GM19397 (cell line): ENCODE measurements around the gene CARTPT.

Experiments
- ATAC-seq: cut with Tn5 transposase; IDR thresholded peaks from one replicate; pipeline ENCODE4 v1.9.1; 2021; ENCODE audit warnings: mild to moderate bottlenecking, moderate library complexity; ENCODE audit not compliant: unreplicated experiment

CARTPT gene

DNA sequence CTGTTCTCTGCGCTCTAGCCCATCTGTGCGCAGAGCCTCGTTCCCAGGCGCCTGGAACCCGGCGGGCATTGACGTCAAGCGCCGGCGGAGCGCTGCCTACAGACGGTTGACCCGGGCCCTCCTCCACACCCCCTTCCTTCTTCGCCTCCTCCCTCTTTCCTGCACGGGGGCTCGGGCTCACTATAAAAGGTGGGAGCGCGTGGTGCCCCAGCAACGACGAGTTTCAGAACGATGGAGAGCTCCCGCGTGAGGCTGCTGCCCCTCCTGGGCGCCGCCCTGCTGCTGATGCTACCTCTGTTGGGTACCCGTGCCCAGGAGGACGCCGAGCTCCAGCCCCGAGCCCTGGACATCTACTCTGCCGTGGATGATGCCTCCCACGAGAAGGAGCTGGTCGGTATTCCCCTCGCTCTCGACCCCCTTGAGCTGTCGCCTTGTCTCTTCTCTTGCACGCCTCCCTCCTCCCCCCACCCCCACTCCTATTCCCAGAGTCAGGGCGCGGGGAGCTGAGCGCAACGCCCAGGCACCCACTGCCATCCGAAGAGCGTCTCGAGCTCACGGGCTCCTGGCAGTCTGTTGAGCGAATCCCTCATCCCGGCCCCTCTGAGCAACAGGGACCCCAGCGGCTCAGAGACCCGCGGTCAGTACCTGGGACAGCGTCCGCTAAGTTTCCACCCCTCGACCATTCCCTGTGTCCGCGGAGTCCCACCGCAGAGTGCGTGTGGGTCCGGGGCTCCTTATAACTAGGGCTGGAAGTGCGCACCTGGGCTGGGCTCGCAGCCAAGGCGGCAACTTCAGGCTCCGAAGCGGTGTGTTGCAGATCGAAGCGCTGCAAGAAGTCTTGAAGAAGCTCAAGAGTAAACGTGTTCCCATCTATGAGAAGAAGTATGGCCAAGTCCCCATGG is at the start of gene CARTPT:
TSS of gene CARTPT (plus strand) at position 213 of the 902 bp plus-strand sequence. CDS start at position 232, 19 bp downstream.
- no peak for ATAC-seq

DNA sequence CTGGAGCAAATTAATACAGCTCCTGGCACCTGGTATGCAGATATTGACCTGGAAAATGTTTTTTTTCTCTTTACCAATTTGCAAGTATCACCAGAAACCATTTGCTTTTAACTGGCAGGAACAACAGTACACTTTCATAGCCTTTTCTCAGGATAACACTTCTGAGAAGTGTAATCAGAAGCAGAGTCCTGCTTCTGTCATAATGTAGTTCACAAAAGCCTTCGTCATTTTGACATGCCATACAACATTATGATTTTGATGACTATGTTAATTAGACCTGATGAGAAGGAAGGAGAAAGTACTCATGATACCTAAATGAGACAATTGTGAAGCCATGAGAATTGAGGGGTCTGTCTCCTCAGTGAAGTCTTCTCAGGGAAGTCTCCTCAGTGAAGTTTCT is 41.1 kb upstream of the CARTPT start:
- no peak for ATAC-seq

DNA sequence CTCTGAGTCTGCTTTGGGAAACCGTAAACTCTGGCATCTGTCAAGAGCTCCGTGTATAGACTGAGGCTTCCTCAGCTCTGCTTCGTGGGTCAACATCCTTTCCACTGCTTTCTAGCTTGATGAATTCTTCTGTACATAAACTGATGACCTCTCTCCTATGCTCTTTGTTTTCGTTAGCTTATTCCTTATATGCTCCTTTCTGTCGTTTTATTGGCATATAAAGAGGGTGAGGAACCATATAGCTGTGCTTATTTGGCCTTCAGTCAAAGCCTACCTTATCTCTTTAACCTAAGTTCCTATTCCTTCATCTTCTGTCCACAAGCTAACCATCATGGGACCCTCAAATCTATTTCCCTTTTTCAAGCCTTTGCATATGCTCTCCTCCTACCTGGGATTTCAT is 39.4 kb upstream of the CARTPT start:
- ATAC-seq, result no peak

DNA sequence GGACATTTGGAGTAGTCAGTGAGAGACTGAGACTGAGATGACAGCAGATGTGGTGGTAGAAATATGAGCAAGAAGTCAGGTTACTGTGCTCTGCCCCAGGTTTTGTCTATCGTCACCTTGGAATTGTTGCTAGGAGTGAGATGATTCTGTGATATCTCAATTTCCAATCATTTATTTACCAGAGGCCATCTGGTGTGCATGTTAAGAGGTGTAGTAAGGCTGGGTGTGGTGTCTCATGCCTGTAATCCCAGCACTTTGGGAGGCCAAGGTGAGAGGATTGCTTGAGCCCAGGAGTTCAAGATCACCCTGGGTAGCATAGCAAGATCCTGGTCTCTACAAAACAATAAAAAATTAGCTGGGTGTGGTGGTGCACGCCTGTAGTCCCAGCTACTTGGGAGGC is 38.6 kb upstream of the CARTPT start:
- no peak for ATAC-seq

DNA sequence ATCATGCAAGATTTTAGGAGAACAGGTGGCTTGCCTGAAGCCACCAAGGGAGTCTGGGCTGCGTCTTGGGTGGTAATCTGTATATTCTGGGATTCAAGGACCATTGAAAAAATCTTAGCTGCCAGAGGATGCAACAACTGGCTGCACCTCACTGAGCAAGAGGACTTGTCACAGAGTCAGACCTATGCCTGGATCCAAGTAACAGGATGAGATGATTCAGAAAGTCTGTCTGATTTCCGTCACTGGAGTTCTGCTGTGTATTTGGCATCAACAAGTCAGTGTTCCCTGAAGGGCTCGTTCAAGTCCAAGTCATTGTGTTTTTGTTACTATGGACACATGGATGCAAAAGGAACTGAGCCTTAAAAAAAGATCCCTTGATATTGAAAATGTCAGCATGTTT is 37.8 kb upstream of the CARTPT start:
- no peak for ATAC-seq

DNA sequence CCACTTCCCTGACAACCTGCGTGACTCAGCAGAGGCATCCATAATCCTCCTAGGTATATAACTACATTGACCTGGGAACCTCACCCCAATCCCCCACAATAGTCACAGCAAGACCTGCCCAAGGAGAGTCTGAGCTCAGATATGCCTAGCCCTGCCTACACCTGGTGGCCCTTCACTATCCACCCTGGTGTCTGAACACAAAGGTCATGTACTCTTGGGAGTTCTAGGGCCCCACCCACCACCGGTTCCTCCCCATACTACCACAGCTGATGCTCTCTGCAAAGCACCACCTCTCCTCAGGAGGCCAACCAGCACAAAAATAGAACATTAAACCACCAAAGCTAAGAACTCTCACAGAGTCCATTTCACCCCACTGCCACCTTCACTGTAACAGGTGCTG is 34.8 kb upstream of the CARTPT start:
- no peak for ATAC-seq

DNA sequence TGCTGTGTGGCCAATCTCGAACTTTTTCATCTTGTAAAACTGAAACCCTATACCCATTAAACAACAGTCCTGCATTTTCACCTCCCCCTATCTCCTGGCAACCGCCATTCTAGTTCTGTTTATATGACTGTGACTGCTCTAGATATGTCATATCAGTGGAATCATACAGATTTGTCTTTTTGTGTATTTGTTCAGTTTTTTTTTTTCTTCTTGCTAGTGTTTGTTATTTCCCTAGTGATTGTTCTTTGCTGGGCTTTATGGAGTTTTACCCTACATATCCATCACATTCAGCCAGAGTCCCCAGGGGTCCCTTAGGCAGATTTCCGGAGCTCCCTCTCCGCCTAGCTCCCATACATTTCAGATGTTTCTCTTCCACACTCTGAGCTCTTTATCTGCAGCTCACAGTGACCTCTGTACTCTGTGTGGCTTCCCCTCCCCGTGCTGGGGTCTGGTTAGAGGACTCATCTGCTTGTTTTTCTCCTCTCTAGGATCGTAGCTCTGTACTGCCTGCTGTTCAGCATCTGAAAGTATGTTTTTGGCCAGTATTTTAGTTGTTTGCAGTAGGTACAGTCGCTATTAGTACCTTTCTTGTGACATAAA is 25.1 kb upstream of the CARTPT start:
- no peak for ATAC-seq

DNA sequence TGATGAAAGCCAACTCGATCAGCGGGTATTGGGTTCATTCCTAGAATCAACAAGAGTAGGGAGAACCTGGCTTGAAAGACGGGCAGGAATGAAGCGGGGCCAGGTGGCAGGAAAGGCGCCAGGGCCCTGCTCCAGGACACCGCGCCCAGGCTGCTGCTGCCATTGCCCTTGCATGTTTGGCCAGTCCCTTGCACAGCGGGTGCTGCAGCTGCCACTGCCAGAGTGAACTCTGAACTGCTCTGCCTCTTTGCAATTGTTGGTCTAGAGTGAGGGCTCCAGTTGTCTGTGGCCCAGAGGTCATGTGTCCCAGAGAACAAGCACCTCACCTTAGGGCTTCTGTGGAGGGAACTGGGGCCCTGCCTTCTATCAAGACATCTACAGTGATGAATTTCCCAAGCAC is 24.0 kb upstream of the CARTPT start:
- no peak for ATAC-seq

DNA sequence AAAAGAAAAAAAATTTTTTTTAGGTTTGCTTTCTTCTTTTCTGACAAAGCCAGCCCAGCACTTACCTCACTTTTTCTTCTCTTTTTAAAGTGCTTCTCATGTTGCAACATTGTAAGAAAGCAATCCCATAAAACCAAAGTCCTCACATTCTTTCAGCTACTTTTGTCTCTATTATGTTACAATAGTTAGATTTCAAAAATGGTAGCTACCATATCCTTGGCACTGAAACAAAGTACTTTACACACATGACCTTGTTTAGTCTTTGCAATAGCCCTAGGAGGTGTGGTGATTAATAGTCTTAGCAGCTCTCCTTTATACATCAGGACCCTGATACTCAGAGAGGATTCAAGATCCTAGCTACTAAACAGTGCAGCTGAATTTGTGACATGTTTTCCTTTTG is 23.5 kb upstream of the CARTPT start:
- ATAC-seq, result no peak

DNA sequence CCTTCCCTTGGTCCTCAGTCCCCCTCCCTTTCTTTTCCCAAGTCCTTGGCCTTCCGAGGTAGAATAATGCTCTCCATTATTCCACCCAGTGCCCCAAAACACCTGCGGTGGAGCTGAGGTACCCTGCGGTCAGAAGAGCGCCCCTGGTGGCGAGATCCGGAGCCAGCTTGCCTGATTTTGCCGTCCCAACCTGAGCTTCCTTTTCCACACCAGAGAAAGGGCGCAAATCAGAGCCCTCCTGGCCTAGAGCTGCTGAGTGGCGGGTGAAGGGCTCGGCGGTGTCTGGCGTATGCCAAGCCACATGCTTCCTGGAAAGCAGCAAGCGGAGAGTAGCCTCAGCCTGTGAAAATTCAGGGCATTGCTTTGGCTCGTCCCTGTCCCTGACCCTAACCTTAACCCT is 21.1 kb upstream of the CARTPT start:
- no peak for ATAC-seq

DNA sequence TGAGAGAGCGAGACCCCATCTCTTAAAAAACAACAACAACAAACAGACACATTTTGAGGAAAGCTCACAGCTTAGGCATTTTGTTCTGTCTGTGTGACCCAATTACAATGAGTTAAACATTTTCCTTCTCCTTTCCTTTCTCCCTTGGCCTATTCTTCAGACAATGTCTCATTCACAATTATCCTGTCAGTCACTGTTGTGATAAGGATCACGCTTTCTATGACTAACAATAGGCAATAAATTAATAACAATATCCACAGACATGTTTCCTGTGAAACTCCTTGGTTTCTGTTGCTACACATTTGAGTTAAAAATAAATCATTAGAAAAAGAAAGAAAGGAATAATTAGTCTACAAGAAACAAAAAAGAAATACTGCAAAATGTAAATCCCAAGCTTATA is 19.8 kb upstream of the CARTPT start:
- no peak for ATAC-seq

DNA sequence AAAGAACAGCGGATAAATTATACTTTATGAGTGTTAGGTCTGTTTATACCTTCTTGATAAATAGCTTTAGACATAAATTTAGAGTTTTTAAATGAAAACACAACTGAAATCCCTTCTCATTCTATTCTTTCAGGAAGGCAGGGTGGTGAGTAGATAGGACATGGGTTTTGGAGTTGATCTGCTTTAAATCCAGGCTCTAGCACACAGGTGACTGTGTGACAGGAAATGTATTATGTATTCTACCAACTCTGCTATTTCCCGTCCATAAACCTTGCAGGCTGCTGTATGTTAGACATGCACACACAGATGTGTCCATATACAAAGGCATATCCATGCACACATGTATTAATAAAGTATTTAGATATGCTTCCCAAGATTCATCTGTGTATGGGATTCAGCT is 19.3 kb upstream of the CARTPT start:
- no peak for ATAC-seq

DNA sequence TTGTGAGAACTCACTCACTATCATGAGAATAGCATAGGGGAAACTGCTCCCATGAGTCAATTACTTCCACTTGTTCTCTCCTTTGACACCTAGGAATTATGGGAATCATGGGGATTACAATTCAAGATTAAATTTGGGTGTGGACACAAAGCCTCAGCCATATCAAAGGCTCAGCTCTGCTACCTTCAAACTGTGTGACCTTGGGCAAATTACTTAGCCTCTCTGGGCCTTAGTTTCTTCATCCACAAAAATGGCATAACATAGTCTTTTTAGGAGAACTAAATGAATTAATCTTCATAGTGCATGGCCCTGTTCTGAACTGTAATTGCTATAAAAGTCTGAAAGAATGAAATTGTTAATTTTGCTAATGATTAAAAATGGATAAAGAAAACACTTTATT is 18.3 kb upstream of the CARTPT start:
- no peak for ATAC-seq

DNA sequence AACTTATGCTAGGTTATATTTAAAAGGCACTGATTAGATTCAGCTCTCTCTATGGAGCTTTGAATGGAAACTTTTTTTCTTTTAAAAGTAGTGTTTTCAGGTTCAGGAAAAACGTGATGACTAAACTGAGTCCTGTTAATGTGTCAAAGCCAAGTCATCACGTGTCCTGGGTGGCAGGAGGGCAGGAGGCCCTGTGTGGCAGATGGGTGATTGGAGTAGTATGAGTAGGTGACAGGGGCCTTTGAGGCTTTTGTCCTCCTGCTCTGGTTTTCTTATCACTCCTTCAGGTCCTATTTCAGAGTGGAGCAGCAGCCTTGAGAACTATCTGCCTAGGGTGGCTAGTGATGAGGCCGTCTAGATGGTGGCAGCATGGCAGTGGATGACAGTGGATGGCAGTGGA is 17.7 kb upstream of the CARTPT start:
- ATAC-seq, result no peak

DNA sequence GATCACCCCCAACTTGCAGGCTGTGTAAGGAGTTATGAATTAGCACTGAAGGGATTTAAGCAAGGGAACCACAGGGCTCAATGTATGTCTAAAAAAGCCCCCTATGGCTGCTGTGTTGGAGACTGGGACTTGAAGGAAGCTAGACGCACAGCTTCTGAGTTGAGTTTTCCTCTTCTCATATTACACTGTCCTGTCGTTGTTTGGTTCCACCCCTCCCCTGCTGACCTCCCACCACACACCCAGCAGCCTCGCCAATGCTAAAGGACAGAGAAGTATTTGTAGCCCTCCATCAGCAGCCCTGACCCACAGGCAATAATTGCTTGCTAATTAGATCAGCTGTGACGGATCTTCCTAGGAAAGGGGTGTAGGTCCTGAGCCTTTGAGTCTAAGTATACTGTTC is 15.1 kb upstream of the CARTPT start:
- no peak for ATAC-seq

DNA sequence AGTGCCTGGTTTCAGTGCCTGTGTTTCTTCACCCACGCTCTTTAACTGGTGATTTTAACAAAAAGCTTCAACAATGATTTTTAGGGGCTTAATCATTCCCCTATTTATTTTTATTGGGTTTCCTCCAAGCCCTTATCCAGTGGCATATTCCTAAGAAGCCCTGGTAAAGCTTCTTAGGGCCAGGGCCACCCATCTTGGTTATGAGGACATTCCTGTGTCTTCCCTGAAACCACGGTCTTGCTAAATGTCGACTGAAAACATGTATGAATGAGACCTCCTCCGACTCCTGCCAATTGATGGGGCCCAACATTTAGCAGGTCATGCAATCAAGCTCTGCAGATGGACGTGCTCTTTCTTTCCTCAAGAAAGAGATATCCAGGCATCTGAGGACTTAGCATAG is 13.7 kb upstream of the CARTPT start:
- ATAC-seq, result no peak

DNA sequence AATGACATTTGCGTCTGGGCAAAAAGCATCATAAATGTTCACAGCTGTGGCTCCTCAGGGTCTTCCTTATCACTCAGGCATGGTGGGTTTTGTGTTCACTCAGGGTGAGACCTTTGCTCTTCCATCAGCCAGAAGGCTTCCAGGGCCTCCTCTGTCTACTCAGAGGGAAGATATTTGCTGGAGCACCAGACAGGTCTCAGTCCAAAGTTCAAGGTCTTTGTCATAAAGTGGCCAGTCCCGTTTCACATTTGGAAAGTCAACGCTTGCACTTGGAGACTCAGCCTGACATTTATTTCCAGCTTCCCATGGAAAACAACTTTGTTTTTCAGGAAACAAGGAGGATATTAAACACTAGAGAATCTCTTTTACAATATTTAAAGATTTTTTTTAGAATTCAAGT is 12.2 kb upstream of the CARTPT start:
- ATAC-seq, result no peak

DNA sequence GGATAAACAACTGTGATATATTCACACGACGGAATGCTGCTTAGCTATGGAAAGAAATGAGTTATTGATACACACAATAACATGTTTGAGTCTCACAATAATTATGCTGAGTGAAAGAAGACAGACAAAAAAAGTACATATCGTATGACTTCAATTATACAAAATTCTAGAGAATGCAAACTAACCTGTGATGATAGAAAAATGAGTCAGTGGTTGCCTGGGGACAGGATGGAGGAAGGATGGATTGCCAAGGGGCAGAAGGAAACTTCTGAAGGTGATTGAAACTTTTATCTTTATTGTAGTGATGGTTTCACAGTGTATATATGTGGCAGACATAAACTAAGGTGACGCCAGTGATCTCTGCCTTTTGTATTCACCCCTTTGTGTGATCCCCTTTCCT is 7.5 kb upstream of the CARTPT start:
- ATAC-seq, result no peak

DNA sequence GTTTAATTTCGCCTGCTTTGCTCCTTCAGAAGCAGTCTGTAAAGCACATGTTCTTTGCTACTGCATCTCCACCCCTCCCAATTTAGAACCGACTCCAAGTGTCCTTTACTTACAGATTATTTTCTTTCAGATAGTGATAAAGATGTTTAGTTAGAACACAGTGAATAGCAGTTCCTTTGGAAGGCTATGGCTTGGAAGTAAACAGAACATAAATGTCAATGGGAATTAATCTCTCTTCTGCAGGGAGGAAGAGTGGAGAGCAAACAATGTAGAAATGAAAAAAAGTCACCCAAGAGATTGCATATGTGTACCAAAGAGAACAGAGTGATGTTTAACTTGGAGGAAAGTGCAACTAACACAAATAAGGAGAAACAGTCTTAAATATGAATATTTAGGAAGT is 4.2 kb upstream of the CARTPT start:
- ATAC-seq, result no peak

DNA sequence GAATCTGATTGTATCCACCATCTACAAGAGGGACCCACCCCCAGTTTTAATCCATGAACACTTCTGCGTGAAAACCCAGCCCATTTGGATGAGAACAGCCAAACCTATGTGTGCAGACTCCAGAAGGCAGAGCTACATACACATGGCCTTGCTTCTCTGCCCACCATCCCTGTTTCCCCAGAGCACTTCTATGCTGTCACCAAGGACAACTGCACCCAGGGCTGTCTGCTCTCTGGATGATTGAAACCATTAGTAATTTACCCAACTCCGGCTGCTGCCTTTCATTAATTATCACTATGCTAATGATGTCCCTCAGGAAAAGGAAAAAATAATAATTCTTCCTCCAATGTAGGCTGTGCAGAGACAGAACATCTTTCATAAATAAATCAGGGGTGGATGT is 8.9 kb downstream of the CARTPT start:
- ATAC-seq, result no peak

DNA sequence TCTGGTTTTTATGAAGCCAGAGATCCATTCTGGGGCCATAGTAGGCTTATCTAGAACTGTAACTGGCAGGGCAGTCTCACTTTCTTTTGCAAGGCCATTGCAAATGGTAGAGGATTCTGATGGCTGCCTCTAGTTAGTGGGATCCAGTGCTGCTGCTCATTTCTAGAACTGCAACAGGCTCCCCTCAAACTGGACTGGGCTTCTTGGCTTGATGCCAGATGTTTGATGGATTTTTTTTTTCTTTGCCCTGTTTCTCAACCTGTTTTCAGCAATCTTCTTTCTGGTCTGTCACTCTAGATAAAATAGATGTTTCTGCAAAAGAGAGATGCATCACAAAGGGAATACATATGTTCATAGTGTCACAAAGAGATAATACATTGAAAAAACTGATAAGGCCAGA is 11.9 kb downstream of the CARTPT start:
- no peak for ATAC-seq

DNA sequence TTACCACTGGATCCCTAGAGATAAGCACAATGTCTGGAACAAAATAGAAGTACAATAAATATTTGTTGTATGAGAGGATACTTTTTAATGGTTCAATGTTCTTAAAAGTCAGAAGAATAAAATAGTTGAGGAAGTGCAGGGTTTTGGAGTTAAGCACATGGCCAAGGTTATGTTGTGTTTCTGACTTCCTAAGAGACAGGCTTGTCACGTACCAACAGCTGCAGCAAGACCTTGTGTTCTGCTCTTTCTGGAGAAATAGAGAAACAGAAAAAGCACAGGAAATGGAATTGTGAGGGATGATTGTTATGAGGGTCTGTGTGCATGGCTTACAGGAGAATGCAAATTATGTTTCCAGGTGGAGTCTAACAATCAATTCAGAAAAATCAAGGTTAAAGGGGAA is 12.9 kb downstream of the CARTPT start:
- no peak for ATAC-seq

DNA sequence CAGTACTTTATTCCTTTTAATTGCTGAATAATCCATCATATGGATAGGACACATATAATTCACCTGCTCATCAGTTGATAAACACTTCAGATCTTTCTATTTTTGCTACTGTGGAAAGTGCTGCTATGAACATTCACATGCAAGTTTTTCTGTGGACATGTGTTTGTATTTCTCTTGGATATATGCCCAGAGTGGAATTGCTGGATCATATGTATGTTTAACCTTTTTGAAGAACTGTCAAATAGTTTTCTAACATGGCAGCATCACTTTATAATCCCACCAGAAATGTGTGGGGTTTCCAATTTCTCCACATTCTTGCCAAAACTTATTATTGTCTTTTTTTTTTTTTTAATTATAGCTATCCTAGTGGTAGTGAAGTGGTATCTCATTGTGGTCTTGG is 15.1 kb downstream of the CARTPT start:
- ATAC-seq, result no peak
